LNCAP (cell line): ENCODE measurements around the gene PPP1R13B.

Source experiments
- CTCF ChIP-seq: fragments of 450-650 bp; IDR thresholded peaks from 2 replicates; pipeline ENCODE4 v1.5.1; 2017; ENCODE audit warnings: mild to moderate bottlenecking

The PPP1R13B gene

GRCh38 chr14:103758059-103758776, 89.2 kb downstream of the PPP1R13B start:
- no peak for TF ChIP-seq CTCF

- no peak for TF ChIP-seq CTCF
Observed at GRCh38 chr14:103755060-103755459, 92.3 kb downstream of the PPP1R13B start.

- TF ChIP-seq CTCF, result no peak
Observed at GRCh38 chr14:103753774-103754173, 93.6 kb downstream of the PPP1R13B start.

GRCh38 chr14:103749860-103750259, 97.5 kb downstream of the PPP1R13B start:
- no peak for TF ChIP-seq CTCF

GRCh38 chr14:103749452-103749851, 97.9 kb downstream of the PPP1R13B start:
- no peak for TF ChIP-seq CTCF

GRCh38 chr14:103748534-103748857, 98.9 kb downstream of the PPP1R13B start:
- TF ChIP-seq CTCF, result no peak

GRCh38 chr14:103746701-103747100, 100.7 kb downstream of the PPP1R13B start:
- no peak for TF ChIP-seq CTCF

- TF ChIP-seq CTCF, result no peak
Observed at GRCh38 chr14:103745424-103745823, 102.0 kb downstream of the PPP1R13B start.
